ENCODE results near the gene CDC6.

The CDC6 gene

GRCh38 chr17:40323391-40324381, 36.0 kb downstream of the CDC6 start:
- peak; percentile 65 for DNase-seq (ENCODE audit: low read depth)

GRCh38 chr17:40325156-40326013, 37.7 kb downstream of the CDC6 start:
- DNase-seq (ENCODE audit: low read depth) = no peak

- no peak for DNase-seq (ENCODE audit: low read depth)
Measured at GRCh38 chr17:40326014-40326831, 38.5 kb downstream of the CDC6 start.

- DNase-seq (ENCODE audit: low read depth) = no peak
Measured at GRCh38 chr17:40326832-40327199, 39.1 kb downstream of the CDC6 start.

- DNase-seq (ENCODE audit: low read depth) = no peak
Measured at GRCh38 chr17:40327244-40327729, 39.6 kb downstream of the CDC6 start.

GRCh38 chr17:40327735-40328385, 40.2 kb downstream of the CDC6 start:
- no peak for DNase-seq (ENCODE audit: low read depth)

GRCh38 chr17:40328386-40328766, 40.7 kb downstream of the CDC6 start:
- no peak for DNase-seq (ENCODE audit: low read depth)

- DNase-seq (ENCODE audit: low read depth) = no peak
Measured at GRCh38 chr17:40329839-40330794, 42.4 kb downstream of the CDC6 start.

- no peak for DNase-seq (ENCODE audit: low read depth)
Measured at GRCh38 chr17:40330850-40331470, 43.3 kb downstream of the CDC6 start.

- no peak for DNase-seq (ENCODE audit: low read depth)
Measured at GRCh38 chr17:40331743-40332641, 44.3 kb downstream of the CDC6 start.

GRCh38 chr17:40333781-40334448, 46.2 kb downstream of the CDC6 start:
- DNase-seq (ENCODE audit: low read depth) = no peak

- DNase-seq (ENCODE audit: low read depth) = no peak
Measured at GRCh38 chr17:40335620-40336019, 47.9 kb downstream of the CDC6 start.

- no peak for DNase-seq (ENCODE audit: low read depth)
Measured at GRCh38 chr17:40337351-40337750, 49.7 kb downstream of the CDC6 start.

GRCh38 chr17:40338058-40338457, 50.4 kb downstream of the CDC6 start:
- no peak for DNase-seq (ENCODE audit: low read depth)

- no peak for DNase-seq (ENCODE audit: low read depth)
Measured at GRCh38 chr17:40338941-40339649, 51.4 kb downstream of the CDC6 start.

GRCh38 chr17:40340327-40340726, 52.6 kb downstream of the CDC6 start:
- DNase-seq (ENCODE audit: low read depth) = no peak

Data from ELR (cell line).